ENCODE results near the gene USP28.

DNA sequence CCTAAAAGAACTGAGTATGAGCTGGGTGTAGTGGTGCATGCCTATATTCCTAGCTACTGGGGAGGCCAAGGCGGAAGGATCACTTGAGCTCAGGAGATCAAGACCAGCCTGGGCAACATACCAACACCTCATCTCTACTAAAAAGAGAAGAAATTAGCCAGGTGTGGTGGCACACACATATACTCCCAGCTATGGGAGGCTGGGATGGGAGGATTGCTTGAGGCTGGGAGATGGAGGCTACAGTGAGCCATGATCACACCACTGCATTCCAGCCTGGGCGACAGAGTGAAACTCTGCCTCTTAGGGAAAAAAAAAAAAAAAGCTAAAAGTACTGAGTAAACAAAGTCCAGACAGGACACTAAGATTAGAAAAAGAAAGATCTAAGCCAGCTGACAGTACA lies 25.8 kb upstream of the USP28 start:
- TF ChIP-seq EZH2phosphoT487 (IDR thresholded peaks at IDR 0.05; ENCODE audit: borderline replicate concordance): no peak
- TF ChIP-seq, protein P1, sequence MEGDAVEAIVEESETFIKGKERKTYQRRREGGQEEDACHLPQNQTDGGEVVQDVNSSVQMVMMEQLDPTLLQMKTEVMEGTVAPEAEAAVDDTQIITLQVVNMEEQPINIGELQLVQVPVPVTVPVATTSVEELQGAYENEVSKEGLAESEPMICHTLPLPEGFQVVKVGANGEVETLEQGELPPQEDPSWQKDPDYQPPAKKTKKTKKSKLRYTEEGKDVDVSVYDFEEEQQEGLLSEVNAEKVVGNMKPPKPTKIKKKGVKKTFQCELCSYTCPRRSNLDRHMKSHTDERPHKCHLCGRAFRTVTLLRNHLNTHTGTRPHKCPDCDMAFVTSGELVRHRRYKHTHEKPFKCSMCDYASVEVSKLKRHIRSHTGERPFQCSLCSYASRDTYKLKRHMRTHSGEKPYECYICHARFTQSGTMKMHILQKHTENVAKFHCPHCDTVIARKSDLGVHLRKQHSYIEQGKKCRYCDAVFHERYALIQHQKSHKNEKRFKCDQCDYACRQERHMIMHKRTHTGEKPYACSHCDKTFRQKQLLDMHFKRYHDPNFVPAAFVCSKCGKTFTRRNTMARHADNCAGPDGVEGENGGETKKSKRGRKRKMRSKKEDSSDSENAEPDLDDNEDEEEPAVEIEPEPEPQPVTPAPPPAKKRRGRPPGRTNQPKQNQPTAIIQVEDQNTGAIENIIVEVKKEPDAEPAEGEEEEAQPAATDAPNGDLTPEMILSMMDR (conservative IDR thresholded peaks at IDR 0.05; ENCODE audit: low read length): no peak

Data from Loucy (cell line).